ENCODE data around the gene CAGE1. TPM values are rescaled to one million over a fixed set of nuclear protein-coding genes. Genes with fewer than 3 reads are reported as not detected.

The CAGE1 gene
- polyA plus RNA-seq, 2 of the 4 experiments (the other 2 are of a cell fraction), result 0.09 to 0.12 TPM

DNA sequence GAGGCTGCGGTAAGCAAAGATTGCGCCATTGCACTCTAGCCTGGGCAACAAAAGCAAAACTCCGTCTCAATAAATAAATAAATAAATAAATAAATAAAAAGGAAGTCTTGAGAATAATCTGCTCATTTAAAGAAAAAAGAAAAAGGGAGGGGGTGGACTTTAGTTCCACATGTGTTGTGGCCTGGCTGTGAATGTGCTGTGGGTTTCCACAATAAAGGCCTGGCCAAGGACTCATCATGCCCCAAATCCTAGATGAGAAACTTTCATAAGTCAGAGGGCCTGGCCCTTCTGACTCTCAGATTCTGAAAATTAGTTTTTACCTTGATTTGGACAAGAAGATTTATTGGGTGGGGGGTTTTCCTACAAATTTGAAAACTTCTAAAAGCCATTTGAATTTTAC lies 48.5 kb upstream of the CAGE1 start:
- DNase-seq (ENCODE audit: low read depth in 1 of 2, low spot score in 1 of 2) (no peak), FAIRE-seq (no peak), ATAC-seq (no peak)
- ChIA-PET CTCF (interaction anchor here (1.0 kb wide), 1 partner anchor 23 kb away, joined by 3 read pairs; no protein-coding TSS in a partner anchor), POLR2A (no interaction called here)
- WGBS (ENCODE audit: missing lambda C conversion rate), result 100% methylated on average over 3 of the region's 3 CpGs
- Histone ChIP-seq H3K27ac (no peak overlapping the region), H3K4me2 (no peak overlapping the region), H3K4me1 (no peaks in the 10 kb centered on the region), H3K9me3 (no peaks in the 10 kb centered on the region), H3K4me3 (no peak overlapping the region)
- TF ChIP-seq CBX2 (IDR thresholded peaks at IDR 0.05; ENCODE audit: borderline replicate concordance, low read depth) (no peak), MAZ (IDR thresholded peaks at IDR 0.05; ENCODE audit: borderline replicate concordance, low read depth, low read length) (no peak), REST (IDR thresholded peaks at IDR 0.05) (no peak), HOXA7 (CRISPR knock-in tag; IDR thresholded peaks at IDR 0.05) (no peak), HES2 (IDR thresholded peaks at IDR 0.05) (no peak), BHLHE40 (IDR thresholded peaks at IDR 0.05; ENCODE audit: low read depth, low read length) (no peak), CEBPB (IDR thresholded peaks at IDR 0.05) (no peak), USF2 (IDR thresholded peaks at IDR 0.05) (no peak), CTCF (IDR thresholded peaks at IDR 0.05) (no peak), CHD4 (IDR thresholded peaks at IDR 0.05; ENCODE audit: borderline replicate concordance) (no peak), MAFK (IDR thresholded peaks at IDR 0.05; ENCODE audit: partially characterized antibody) (no peak), CBX8 (IDR thresholded peaks at IDR 0.05) (no peak), HDAC2 (IDR thresholded peaks at IDR 0.05) (no peak), RAD21 (conservative IDR thresholded peaks at IDR 0.05 in 1 of 2, IDR thresholded peaks at IDR 0.05 in 1 of 2) (no peak)
- TF ChIP-seq, protein P1, sequence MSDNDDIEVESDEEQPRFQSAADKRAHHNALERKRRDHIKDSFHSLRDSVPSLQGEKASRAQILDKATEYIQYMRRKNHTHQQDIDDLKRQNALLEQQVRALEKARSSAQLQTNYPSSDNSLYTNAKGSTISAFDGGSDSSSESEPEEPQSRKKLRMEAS (IDR thresholded peaks at IDR 0.05), result no peak
- TF ChIP-seq, protein P2, sequence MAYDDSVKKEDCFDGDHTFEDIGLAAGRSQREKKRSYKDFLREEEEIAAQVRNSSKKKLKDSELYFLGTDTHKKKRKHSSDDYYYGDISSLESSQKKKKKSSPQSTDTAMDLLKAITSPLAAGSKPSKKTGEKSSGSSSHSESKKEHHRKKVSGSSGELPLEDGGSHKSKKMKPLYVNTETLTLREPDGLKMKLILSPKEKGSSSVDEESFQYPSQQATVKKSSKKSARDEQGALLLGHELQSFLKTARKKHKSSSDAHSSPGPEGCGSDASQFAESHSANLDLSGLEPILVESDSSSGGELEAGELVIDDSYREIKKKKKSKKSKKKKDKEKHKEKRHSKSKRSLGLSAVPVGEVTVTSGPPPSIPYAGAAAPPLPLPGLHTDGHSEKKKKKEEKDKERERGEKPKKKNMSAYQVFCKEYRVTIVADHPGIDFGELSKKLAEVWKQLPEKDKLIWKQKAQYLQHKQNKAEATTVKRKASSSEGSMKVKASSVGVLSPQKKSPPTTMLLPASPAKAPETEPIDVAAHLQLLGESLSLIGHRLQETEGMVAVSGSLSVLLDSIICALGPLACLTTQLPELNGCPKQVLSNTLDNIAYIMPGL (CRISPR knock-in tag; IDR thresholded peaks at IDR 0.05; ENCODE audit: borderline replicate concordance), result no peak
- TF ChIP-seq, protein P3, sequence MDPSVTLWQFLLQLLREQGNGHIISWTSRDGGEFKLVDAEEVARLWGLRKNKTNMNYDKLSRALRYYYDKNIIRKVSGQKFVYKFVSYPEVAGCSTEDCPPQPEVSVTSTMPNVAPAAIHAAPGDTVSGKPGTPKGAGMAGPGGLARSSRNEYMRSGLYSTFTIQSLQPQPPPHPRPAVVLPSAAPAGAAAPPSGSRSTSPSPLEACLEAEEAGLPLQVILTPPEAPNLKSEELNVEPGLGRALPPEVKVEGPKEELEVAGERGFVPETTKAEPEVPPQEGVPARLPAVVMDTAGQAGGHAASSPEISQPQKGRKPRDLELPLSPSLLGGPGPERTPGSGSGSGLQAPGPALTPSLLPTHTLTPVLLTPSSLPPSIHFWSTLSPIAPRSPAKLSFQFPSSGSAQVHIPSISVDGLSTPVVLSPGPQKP (IDR thresholded peaks at IDR 0.05; ENCODE audit: low read depth, low read length), result no peak
- TF ChIP-seq, protein P4, sequence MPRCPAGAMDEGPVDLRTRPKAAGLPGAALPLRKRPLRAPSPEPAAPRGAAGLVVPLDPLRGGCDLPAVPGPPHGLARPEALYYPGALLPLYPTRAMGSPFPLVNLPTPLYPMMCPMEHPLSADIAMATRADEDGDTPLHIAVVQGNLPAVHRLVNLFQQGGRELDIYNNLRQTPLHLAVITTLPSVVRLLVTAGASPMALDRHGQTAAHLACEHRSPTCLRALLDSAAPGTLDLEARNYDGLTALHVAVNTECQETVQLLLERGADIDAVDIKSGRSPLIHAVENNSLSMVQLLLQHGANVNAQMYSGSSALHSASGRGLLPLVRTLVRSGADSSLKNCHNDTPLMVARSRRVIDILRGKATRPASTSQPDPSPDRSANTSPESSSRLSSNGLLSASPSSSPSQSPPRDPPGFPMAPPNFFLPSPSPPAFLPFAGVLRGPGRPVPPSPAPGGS (IDR thresholded peaks at IDR 0.05), result no peak

Data from A549 (cell line).